ENCODE measurements around the gene MORN1. TPM values are rescaled to one million over a fixed set of nuclear protein-coding genes. Genes with fewer than 3 reads are reported as not detected.
A peak's percentile ranks its signal among the peaks of the same experiment; 100 is the strongest.
"Not testable (repeated sequence)": the region's sequence is repeated elsewhere in the genome, so short reads cannot be mapped to it uniquely, and the experiment has no call there.

Gene MORN1
- total RNA-seq = 1 to 10 TPM; 8.0 to 8.5 TPM

GRCh38 chr1:2391041-2391930 is at the start of gene MORN1, which contains the start of gene RER1:
MORN1 (minus strand) TSS chr1:2391554; CDS start chr1:2391533, 21 bp downstream.
RER1 (plus strand) TSS chr1:2391841; CDS start chr1:2395791, 3,950 bp downstream.
- Mint-ChIP-seq H3K4me3 (peak within 1 kb of the TSS; percentile 89), H3K9me3 (ENCODE audit: low read depth) (no peaks in the 10 kb centered on the region), H3K36me3 (peaks cover 15% of the 10 kb centered on the region), H3K27me3 (no peaks in the 10 kb centered on the region), H3K27ac (peak within 1 kb of the TSS; percentile 90), H3K4me1 (peaks cover 43% of the 10 kb centered on the region)
- ATAC-seq = peak; percentile 98
- DNase-seq = peak; percentile 99
- CTCF ChIA-PET = interaction anchor here (0.6 to 4.2 kb wide), 19 partner anchors 8 to 509 kb away, joined by 3 to 41 read pairs (median 3); partner anchors contain the start of genes FAAP20, PANK4 and TNFRSF14

- H3K4me3 Mint-ChIP-seq; CTCF ChIA-PET; H3K9me3 Mint-ChIP-seq (ENCODE audit: low read depth); H3K4me1 Mint-ChIP-seq; ATAC-seq; H3K36me3 Mint-ChIP-seq; DNase-seq; H3K27ac Mint-ChIP-seq: not testable (repeated sequence)
- peaks cover 16% of the 10 kb centered on the region for H3K27me3 Mint-ChIP-seq
Observed at GRCh38 chr1:2440346-2440745, 49.0 kb upstream of the MORN1 start.

GRCh38 chr1:2439369-2439768 is 48.0 kb upstream of the MORN1 start:
- no peak overlapping the region for H3K4me3 Mint-ChIP-seq
- H3K27me3 Mint-ChIP-seq = peaks cover 10% of the 10 kb centered on the region
- H3K9me3 Mint-ChIP-seq (ENCODE audit: low read depth) = no peaks in the 10 kb centered on the region
- DNase-seq = no peak
- CTCF ChIA-PET = no interaction called here
- ATAC-seq = no peak
- no peaks in the 10 kb centered on the region for H3K36me3 Mint-ChIP-seq
- H3K27ac Mint-ChIP-seq = no peak overlapping the region
- H3K4me1 Mint-ChIP-seq = peaks cover 4% of the 10 kb centered on the region

- CTCF ChIA-PET = no interaction called here
Observed at GRCh38 chr1:2438641-2439040, 47.3 kb upstream of the MORN1 start.

GRCh38 chr1:2438038-2438437 is 46.7 kb upstream of the MORN1 start:
- Mint-ChIP-seq H3K27ac (no peak overlapping the region), H3K36me3 (no peaks in the 10 kb centered on the region), H3K4me1 (peaks cover 4% of the 10 kb centered on the region), H3K9me3 (ENCODE audit: low read depth) (no peaks in the 10 kb centered on the region), H3K4me3 (no peak overlapping the region), H3K27me3 (peaks cover 8% of the 10 kb centered on the region)
- CTCF ChIA-PET = no interaction called here
- DNase-seq (no peak), ATAC-seq (no peak)

More at GRCh38 chr1:2438641-2439040, 47.3 kb upstream of the MORN1 start:
- no peak overlapping the region for H3K27ac Mint-ChIP-seq
- DNase-seq = no peak
- H3K36me3 Mint-ChIP-seq = no peaks in the 10 kb centered on the region
- no peak for ATAC-seq
- H3K4me3 Mint-ChIP-seq = no peak overlapping the region
- H3K27me3 Mint-ChIP-seq = peaks cover 10% of the 10 kb centered on the region
- no peaks in the 10 kb centered on the region for H3K9me3 Mint-ChIP-seq (ENCODE audit: low read depth)
- H3K4me1 Mint-ChIP-seq = peaks cover 4% of the 10 kb centered on the region

GRCh38 chr1:2437617-2438016 is 46.3 kb upstream of the MORN1 start:
- Mint-ChIP-seq H3K9me3 (ENCODE audit: low read depth) (no peaks in the 10 kb centered on the region), H3K36me3 (no peaks in the 10 kb centered on the region), H3K27ac (no peak overlapping the region), H3K4me1 (peaks cover 4% of the 10 kb centered on the region), H3K4me3 (no peak overlapping the region), H3K27me3 (peaks cover 4% of the 10 kb centered on the region)
- CTCF ChIA-PET = no interaction called here
- DNase-seq = no peak
- ATAC-seq = no peak

- Mint-ChIP-seq H3K27ac (no peak overlapping the region), H3K4me1 (peaks cover 4% of the 10 kb centered on the region), H3K27me3 (no peaks in the 10 kb centered on the region), H3K36me3 (no peaks in the 10 kb centered on the region), H3K4me3 (no peak overlapping the region), H3K9me3 (ENCODE audit: low read depth) (no peaks in the 10 kb centered on the region)
- ATAC-seq (no peak), DNase-seq (no peak)
- CTCF ChIA-PET = no interaction called here
Observed at GRCh38 chr1:2436876-2437275, 45.5 kb upstream of the MORN1 start.

GRCh38 chr1:2435746-2436355 is 44.5 kb upstream of the MORN1 start:
- Mint-ChIP-seq H3K9me3 (ENCODE audit: low read depth) (no peaks in the 10 kb centered on the region), H3K27me3 (no peaks in the 10 kb centered on the region), H3K4me1 (peaks cover 4% of the 10 kb centered on the region), H3K36me3 (no peaks in the 10 kb centered on the region), H3K27ac (no peak overlapping the region), H3K4me3 (no peak overlapping the region)
- DNase-seq (no peak), ATAC-seq (no peak)
- CTCF ChIA-PET = no interaction called here

- Mint-ChIP-seq H3K27me3 (no peaks in the 10 kb centered on the region), H3K9me3 (ENCODE audit: low read depth) (no peaks in the 10 kb centered on the region), H3K36me3 (no peaks in the 10 kb centered on the region), H3K27ac (no peak overlapping the region), H3K4me3 (no peak overlapping the region), H3K4me1 (peaks cover 4% of the 10 kb centered on the region)
- DNase-seq = no peak
- no peak for ATAC-seq
- CTCF ChIA-PET = no interaction called here
Observed at GRCh38 chr1:2435091-2435490, 43.7 kb upstream of the MORN1 start.

GRCh38 chr1:2433936-2434655 is 42.7 kb upstream of the MORN1 start:
- Mint-ChIP-seq H3K4me3 (no peak overlapping the region), H3K9me3 (ENCODE audit: low read depth) (no peaks in the 10 kb centered on the region), H3K27me3 (no peaks in the 10 kb centered on the region), H3K36me3 (no peaks in the 10 kb centered on the region), H3K27ac (no peak overlapping the region), H3K4me1 (no peaks in the 10 kb centered on the region)
- CTCF ChIA-PET = no interaction called here
- no peak for DNase-seq
- ATAC-seq = no peak

- no peak for DNase-seq
- H3K27me3 Mint-ChIP-seq = no peaks in the 10 kb centered on the region
- no peak overlapping the region for H3K27ac Mint-ChIP-seq
- no peaks in the 10 kb centered on the region for H3K9me3 Mint-ChIP-seq (ENCODE audit: low read depth)
- H3K4me1 Mint-ChIP-seq = no peaks in the 10 kb centered on the region
- no peaks in the 10 kb centered on the region for H3K36me3 Mint-ChIP-seq
- CTCF ChIA-PET = no interaction called here
- no peak overlapping the region for H3K4me3 Mint-ChIP-seq
- ATAC-seq = no peak
Observed at GRCh38 chr1:2433196-2433595, 41.8 kb upstream of the MORN1 start.

- H3K36me3 Mint-ChIP-seq = no peaks in the 10 kb centered on the region
- no peak overlapping the region for H3K27ac Mint-ChIP-seq
- H3K4me1 Mint-ChIP-seq = no peaks in the 10 kb centered on the region
- DNase-seq = no peak
- H3K9me3 Mint-ChIP-seq (ENCODE audit: low read depth) = no peaks in the 10 kb centered on the region
- no peak for ATAC-seq
- H3K4me3 Mint-ChIP-seq = no peak overlapping the region
- CTCF ChIA-PET = no interaction called here
- no peaks in the 10 kb centered on the region for H3K27me3 Mint-ChIP-seq
Observed at GRCh38 chr1:2432441-2432844, 41.1 kb upstream of the MORN1 start.

- Mint-ChIP-seq H3K27me3 (no peaks in the 10 kb centered on the region), H3K9me3 (ENCODE audit: low read depth) (no peaks in the 10 kb centered on the region), H3K4me1 (no peaks in the 10 kb centered on the region), H3K27ac (no peak overlapping the region), H3K36me3 (no peaks in the 10 kb centered on the region), H3K4me3 (no peak overlapping the region)
- CTCF ChIA-PET = no interaction called here
- ATAC-seq = no peak
- no peak for DNase-seq
Observed at GRCh38 chr1:2431518-2431917, 40.2 kb upstream of the MORN1 start.

Data from activated CD8-positive, alpha-beta memory T cell treated with anti-CD3 and anti-CD28 coated beads, Interleukin-2, amount 10 ng/mL, durations not matched to agents 7 days and 5 days (primary cell).